H1 (cell line): ENCODE results near the gene ACSF3. TPM values are rescaled to one million over a fixed set of nuclear protein-coding genes. Genes with fewer than 3 reads are reported as not detected.

Experiments
- CTCF ChIA-PET: fragments of 300-600 bp; sonication (Branson Sonifier 250); formaldehyde crosslinking; loops from one replicate; lab custom pipeline; 2021; ENCODE audit not compliant: partially characterized antibody; lab: Charles Lee
- POLR2A ChIA-PET: fragments of 300-600 bp; sonication (Branson Sonifier 250); formaldehyde crosslinking; loops from one replicate; lab custom pipeline; 2021; ENCODE audit warnings: inconsistent platforms; ENCODE audit not compliant: partially characterized antibody; lab: Charles Lee
- DNase-seq, 2 experiments: peaks; one replicate each; pipeline versions ENCODE4 v3.0.0 to v3.0.0-alpha.2; 2010 to 2022; ENCODE audit warnings: low spot score in 2 of 2, low read depth in 1 of 2, mixed read lengths in 1 of 2
- FAIRE-seq: peaks from 2 replicates; lab custom pipeline; 2011; peaks lifted over from hg19 to GRCh38; lab: Jason Lieb, UNC
- H2AFZ ChIP-seq: 2 replicates; pipeline ENCODE4 v1.8.1; 2012; ENCODE audit warnings: low read length, inconsistent platforms
- H2AK5ac ChIP-seq: 2 replicates; pipeline ENCODE4 v1.6.1; 2013; ENCODE audit warnings: low read depth, low read length
- H2BK120ac ChIP-seq: replicated peaks from 2 replicates; pipeline ENCODE3; 2013; ENCODE audit warnings: low read depth, low read length, inconsistent platforms
- H2BK12ac ChIP-seq: 2 replicates; pipeline ENCODE4 v1.6.1; 2013; ENCODE audit warnings: low read depth, low read length
- H2BK15ac ChIP-seq: 2 replicates; pipeline ENCODE4 v1.6.1; 2013; ENCODE audit warnings: low read length
- H2BK20ac ChIP-seq: 2 replicates; pipeline ENCODE4 v1.6.1; 2013; ENCODE audit warnings: low read length
- H2BK5ac ChIP-seq: 2 replicates; pipeline ENCODE4 v1.6.1; 2013; ENCODE audit warnings: low read depth, low read length
- H3K14ac ChIP-seq: 2 replicates; pipeline ENCODE4 v1.6.1; 2013; ENCODE audit warnings: inconsistent platforms; ENCODE audit not compliant: insufficient read length
- H3K18ac ChIP-seq: 2 replicates; pipeline ENCODE4 v1.6.1; 2013; ENCODE audit warnings: low read length; ENCODE audit errors: extremely low read depth
- H3K23ac ChIP-seq: 2 replicates; pipeline ENCODE4 v1.6.1; 2013; ENCODE audit warnings: inconsistent platforms; ENCODE audit not compliant: insufficient read length
- H3K23me2 ChIP-seq: 2 replicates; pipeline ENCODE4 v1.6.1; 2013; ENCODE audit warnings: low read depth, low read length
- H3K27ac ChIP-seq: 2 replicates; pipeline ENCODE4 v1.6.1; 2011; ENCODE audit warnings: low read depth, low read length, inconsistent platforms
- H3K27me3 ChIP-seq, 4 experiments: replicated peaks in 1 of 4; 1 replicate in 1 of 4; 2 replicates in 3 of 4; pipeline versions ENCODE4 v1.6.1 to v1.8.1; 2011 to 2013; ENCODE audit warnings: low read length in 3 of 4, mild to moderate bottlenecking in 3 of 4, inconsistent platforms in 2 of 4, mixed read lengths in 2 of 4, moderate library complexity in 1 of 4; ENCODE audit not compliant: control insufficient read depth in 3 of 4, insufficient read depth in 3 of 4; ENCODE audit errors: extremely low read depth in 1 of 4
- H3K36me3 ChIP-seq, 4 experiments: 2 replicates each; pipeline versions ENCODE4 v1.6.1 to v1.8.1; 2011 to 2013; ENCODE audit warnings: mild to moderate bottlenecking in 4 of 4, low read length in 3 of 4, moderate library complexity in 2 of 4, control low read depth in 1 of 4, inconsistent platforms in 1 of 4; ENCODE audit not compliant: insufficient read depth in 4 of 4, control insufficient read depth in 2 of 4
- H3K4ac ChIP-seq: replicated peaks from 2 replicates; pipeline ENCODE3; 2013; ENCODE audit warnings: low read length, low read depth, mixed read lengths, inconsistent platforms; ENCODE audit not compliant: insufficient read length
- H3K4me1 ChIP-seq, 4 experiments: replicated peaks in 1 of 4; 1 replicate in 1 of 4; 2 replicates in 3 of 4; pipeline versions ENCODE4 v1.6.1 to v1.8.1; 2011 to 2013; ENCODE audit warnings: low read length in 3 of 4, inconsistent platforms in 2 of 4, mixed read lengths in 1 of 4; ENCODE audit not compliant: insufficient read depth in 4 of 4, control insufficient read depth in 3 of 4
- H3K4me2 ChIP-seq, 2 experiments: 2 replicates each; pipeline versions ENCODE4 v1.6.1 to v1.8.1; 2011 to 2013; ENCODE audit warnings: low read depth in 2 of 2, low read length in 2 of 2, control low read depth in 1 of 2, inconsistent platforms in 1 of 2, mild to moderate bottlenecking in 1 of 2; ENCODE audit not compliant: insufficient read depth in 1 of 2
- H3K4me3 ChIP-seq, 4 experiments: fragments of 200-600, 300-600 bp in 1 of 4; sonication (generic), shearing (Covaris generic), sonication (Bioruptor Twin) in 1 of 4; 2 replicates each; pipeline versions ENCODE4 v1.5.1 to v1.8.1; 2011 to 2016; ENCODE audit warnings: low read length in 4 of 4, low read depth in 3 of 4, control low read depth in 2 of 4, inconsistent platforms in 2 of 4, mild to moderate bottlenecking in 2 of 4, mixed read lengths in 1 of 4, moderate library complexity in 1 of 4; ENCODE audit not compliant: insufficient read depth in 2 of 4; ENCODE audit errors: extremely low read depth in 1 of 4
- H3K56ac ChIP-seq: replicated peaks from 2 replicates; pipeline ENCODE3; 2013; ENCODE audit warnings: low read depth, mild to moderate bottlenecking, mixed read lengths, low read length, inconsistent platforms; ENCODE audit not compliant: insufficient read length
- H3K79me1 ChIP-seq: 2 replicates; pipeline ENCODE4 v1.6.1; 2013; ENCODE audit warnings: low read depth, low read length, control low read depth
- H3K79me2 ChIP-seq, 2 experiments: 2 replicates each; pipeline versions ENCODE4 v1.6.1 to v1.8.1; 2012 to 2013; ENCODE audit warnings: low read length in 2 of 2, mild to moderate bottlenecking in 2 of 2, inconsistent platforms in 1 of 2; ENCODE audit not compliant: insufficient read depth in 2 of 2, control insufficient read depth in 1 of 2
- H3K9ac ChIP-seq, 4 experiments: replicated peaks in 1 of 4; 1 replicate in 1 of 4; 2 replicates in 3 of 4; pipeline versions ENCODE4 v1.6.1 to v1.8.1; 2011 to 2013; ENCODE audit warnings: low read depth in 3 of 4, low read length in 3 of 4, control low read depth in 2 of 4, mild to moderate bottlenecking in 2 of 4, moderate library complexity in 2 of 4, inconsistent platforms in 1 of 4; ENCODE audit errors: extremely low read depth in 1 of 4
- H3K9me3 ChIP-seq, 2 experiments: 2 replicates each; pipeline versions ENCODE4 v1.6.1 to v1.8.1; 2012 to 2013; ENCODE audit warnings: mild to moderate bottlenecking in 2 of 2, moderate library complexity in 2 of 2, control low read depth in 1 of 2, inconsistent platforms in 1 of 2, low read depth in 1 of 2, low read length in 1 of 2, mixed read lengths in 1 of 2; ENCODE audit not compliant: insufficient read depth in 2 of 2
- H4K20me1 ChIP-seq, 2 experiments: replicated peaks in 1 of 2; 2 replicates each; pipeline versions ENCODE3 to v1.8.1; 2011 to 2013; ENCODE audit warnings: inconsistent platforms in 2 of 2, low read length in 2 of 2, mild to moderate bottlenecking in 1 of 2; ENCODE audit not compliant: insufficient read depth in 2 of 2, control insufficient read depth in 1 of 2
- H4K5ac ChIP-seq: 2 replicates; pipeline ENCODE4 v1.6.1; 2013; ENCODE audit warnings: low read length, low read depth, mixed read lengths, inconsistent platforms; ENCODE audit not compliant: insufficient read length
- H4K8ac ChIP-seq: 2 replicates; pipeline ENCODE4 v1.8.0; 2013; ENCODE audit warnings: mild to moderate bottlenecking, moderate library complexity, low read length, inconsistent platforms; ENCODE audit not compliant: insufficient read depth; ENCODE audit errors: extremely low read depth
- H4K91ac ChIP-seq: replicated peaks from 2 replicates; pipeline ENCODE3; 2013; ENCODE audit warnings: low read length, mixed read lengths, inconsistent platforms; ENCODE audit not compliant: insufficient read length
- BRCA1 ChIP-seq: IDR thresholded peaks from 2 replicates; pipeline ENCODE4 v1.6.1; 2012; ENCODE audit warnings: low read depth, low read length, improper control_type of control experiment
- POLR2AphosphoS5 ChIP-seq: IDR thresholded peaks from 2 replicates; pipeline ENCODE4 v1.6.1; 2011; ENCODE audit warnings: low read depth, low read length
- SIRT6 ChIP-seq: IDR thresholded peaks from one replicate; pipeline ENCODE4 v1.7.1; 2012; ENCODE audit warnings: low read length, inconsistent platforms
- SP1 ChIP-seq: IDR thresholded peaks from 2 replicates; pipeline ENCODE4 v1.6.1; 2011; ENCODE audit warnings: low read depth, low read length
- WGBS, 2 experiments: shearing (Covaris generic) in 1 of 2; methylation state at CpG; one replicate each; pipeline versions ENCODE4 v1.1.6 to v1.1.7; 2013 to 2015; ENCODE audit warnings: low lambda C conversion rate in 2 of 2, mixed read lengths in 2 of 2, inconsistent platforms in 1 of 2, low coverage in 1 of 2, missing lambda C conversion rate in 1 of 2; ENCODE audit not compliant: insufficient replicate concordance in 2 of 2, insufficient coverage in 1 of 2, insufficient read length in 1 of 2; ENCODE audit errors: extremely low coverage in 1 of 2, missing lambda C conversion rate in 1 of 2; 5-methylcytosine and 5-hydroxymethylcytosine counted together
- polyA plus RNA-seq, 7 experiments: library from polyadenylated mRNA; depleted of rRNA in 3 of 7; stranded (reverse) in 5 of 7; unstranded in 2 of 7; fragments of >200 nt in 5 of 7; fragments of 200-250 nt in 2 of 7; gene quantifications; 1 replicate in 5 of 7; 2 replicates in 1 of 7; 4 replicates in 1 of 7; pipeline versions ENCODE4 v1.2.1 to v1.2.3, GENCODE V29; 2011 to 2013; ENCODE audit warnings: missing spikeins in 2 of 7, mixed read lengths in 2 of 7
- total RNA-seq: library from RNA; stranded (reverse); fragmentation: NEBNext Ultra II Directional; extraction: Animal tissue kit (Norgen Biotek cat#: 25700); gene quantifications from 2 replicates; pipeline ENCODE4 v1.2.1, GENCODE V29; 2021
- TF ChIP-seq, protein P1 (sequence below): IDR thresholded peaks from 2 replicates; pipeline ENCODE4 v1.6.1; 2012; ENCODE audit warnings: inconsistent platforms

Gene ACSF3
- total and polyA plus RNA-seq, 2 of the 8 experiments (the other 6 are each of a cell fraction or from before 2014, with no cell fraction given): 15.6 to 22.9 TPM

- DNase-seq (no peak), FAIRE-seq (no peak)
- ChIA-PET POLR2A (interaction anchor here (0.6 to 1.3 kb wide), 2 partner anchors 18 to 352 kb away, joined by 4 read pairs; no protein-coding TSS in a partner anchor), CTCF (interaction anchor here (0.7 to 1.4 kb wide), 5 partner anchors 15 to 391 kb away, joined by 3 to 4 read pairs (median 3); no protein-coding TSS in a partner anchor)
- H3K23me2 ChIP-seq: no peaks in the 10 kb centered on the region
- H3K9me3 ChIP-seq: no peaks in the 10 kb centered on the region
- no peak overlapping the region for H2AK5ac ChIP-seq
- no peak overlapping the region for H3K14ac ChIP-seq
- no peak overlapping the region for H2BK12ac ChIP-seq
- H3K9ac ChIP-seq: no peak overlapping the region
- no peak overlapping the region for H3K4me2 ChIP-seq
- 92% methylated on average over 24 of the region's 24 CpGs; no CpG with 5 or more reads in 1 of the 2 experiments for WGBS, 2 experiments
- peaks cover 0 to 17% (median 10%) of the 10 kb centered on the region in 4 experiments; a peak in 4 of 8 replicates for H3K36me3 ChIP-seq
- no peak overlapping the region; the same call in 1 of the 2 replicates for H4K8ac ChIP-seq
- H2AFZ ChIP-seq: no peak overlapping the region
- no peak overlapping the region for H3K18ac ChIP-seq
- no peak overlapping the region for H2BK120ac ChIP-seq
- no peak overlapping the region for H2BK15ac ChIP-seq
- H3K4ac ChIP-seq: no peak overlapping the region
- H3K4me1 ChIP-seq: no peaks in the 10 kb centered on the region
- peaks cover 0 to 10% of the 10 kb centered on the region in 2 experiments for H4K20me1 ChIP-seq
- H4K5ac ChIP-seq: no peak overlapping the region
- H3K4me3 ChIP-seq: no peak overlapping the region
- no peaks in the 10 kb centered on the region for H3K79me1 ChIP-seq
- no peaks in the 10 kb centered on the region; a peak in 1 of 7 replicates for H3K27me3 ChIP-seq
- H4K91ac ChIP-seq: no peak overlapping the region
- H2BK5ac ChIP-seq: no peak overlapping the region
- H3K27ac ChIP-seq: no peak overlapping the region
- no peaks in the 10 kb centered on the region for H3K79me2 ChIP-seq
- no peak overlapping the region for H3K23ac ChIP-seq
- no peak overlapping the region for H2BK20ac ChIP-seq
- no peak overlapping the region for H3K56ac ChIP-seq
- TF ChIP-seq, protein P1, sequence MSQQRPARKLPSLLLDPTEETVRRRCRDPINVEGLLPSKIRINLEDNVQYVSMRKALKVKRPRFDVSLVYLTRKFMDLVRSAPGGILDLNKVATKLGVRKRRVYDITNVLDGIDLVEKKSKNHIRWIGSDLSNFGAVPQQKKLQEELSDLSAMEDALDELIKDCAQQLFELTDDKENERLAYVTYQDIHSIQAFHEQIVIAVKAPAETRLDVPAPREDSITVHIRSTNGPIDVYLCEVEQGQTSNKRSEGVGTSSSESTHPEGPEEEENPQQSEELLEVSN: no peak
- TF ChIP-seq SIRT6 (no peak), POLR2AphosphoS5 (no peak), SP1 (no peak), BRCA1 (no peak)
Measured at GRCh38 chr16:89137666-89138512, 44.2 kb downstream of the ACSF3 start.
